PC-9 (cell line): ENCODE results near the gene PHACTR3. TPM values are rescaled to one million over a fixed set of nuclear protein-coding genes. Genes with fewer than 3 reads are reported as not detected.

Experiments
- BruUV-seq: library from RNA; stranded (reverse); fragments of 400-500 nt; replicated peaks from 2 replicates; lab custom pipeline; 2021; lab: Mats Ljungman, UMichigan
- CTCF ChIA-PET: fragments of 300-600 bp; sonication (Branson Sonifier 250); formaldehyde crosslinking; loops from one replicate; lab custom pipeline; 2022; ENCODE audit warnings: antibody characterized with exemption; lab: Charles Lee
- POLR2A ChIA-PET: fragments of 300-600 bp; sonication (Branson Sonifier 250); formaldehyde crosslinking; loops from one replicate; lab custom pipeline; 2022; ENCODE audit warnings: antibody characterized with exemption; ENCODE audit not compliant: unreplicated experiment; lab: Charles Lee
- DNase-seq, 2 experiments: peaks; one replicate each; pipeline versions ENCODE4 v3.0.0 to v3.0.0-alpha.2; 2015 to 2022; ENCODE audit warnings: mixed read lengths in 1 of 2
- H2AFZ ChIP-seq: fragments of 200-600 bp; sonication (generic); 2 replicates; pipeline ENCODE4 v1.8.1; 2017; ENCODE audit warnings: antibody characterized with exemption
- H3F3A ChIP-seq: fragments of 200-600 bp; sonication (generic); 2 replicates; pipeline ENCODE4 v1.8.1; 2017; ENCODE audit warnings: antibody characterized with exemption, mild to moderate bottlenecking, low read depth; ENCODE audit not compliant: insufficient read depth
- H3K27ac ChIP-seq: fragments of 200-600 bp; sonication (generic); 2 replicates; pipeline ENCODE4 v1.6.1; 2016; ENCODE audit warnings: mixed run types
- H3K27me3 ChIP-seq: fragments of 200-600 bp; sonication (generic); 2 replicates; pipeline ENCODE4 v1.6.1; 2016; ENCODE audit warnings: low read depth, mixed run types; ENCODE audit not compliant: insufficient read depth
- H3K36me3 ChIP-seq: fragments of 200-600 bp; sonication (generic); 2 replicates; pipeline ENCODE4 v1.6.1; 2016; ENCODE audit warnings: low read depth, mixed run types
- H3K4me1 ChIP-seq: fragments of 200-600 bp; sonication (generic); replicated peaks from 2 replicates; pipeline ENCODE4 v1.6.1; 2016; ENCODE audit warnings: mixed run types; ENCODE audit not compliant: insufficient read depth
- H3K4me2 ChIP-seq: fragments of 200-600 bp; sonication (generic); 2 replicates; pipeline ENCODE4 v1.6.1; 2017; ENCODE audit warnings: mixed run types
- H3K4me3 ChIP-seq: fragments of 200-600 bp; sonication (generic); 2 replicates; pipeline ENCODE4 v1.6.1; 2016; ENCODE audit warnings: mixed run types
- H3K79me2 ChIP-seq: fragments of 200-600 bp; sonication (generic); 2 replicates; pipeline ENCODE4 v1.6.1; 2017; ENCODE audit warnings: low read depth, mixed run types
- H3K9me2 ChIP-seq: fragments of 200-600 bp; sonication (generic); 2 replicates; pipeline ENCODE4 v1.8.1; 2017; ENCODE audit warnings: mild to moderate bottlenecking; ENCODE audit not compliant: insufficient read depth
- H3K9me3 ChIP-seq: fragments of 200-600 bp; sonication (generic); 2 replicates; pipeline ENCODE4 v1.8.1; 2016; ENCODE audit warnings: low read depth; ENCODE audit not compliant: insufficient read depth
- H4K20me1 ChIP-seq: fragments of 200-600 bp; sonication (generic); 2 replicates; pipeline ENCODE4 v1.8.1; 2017; ENCODE audit not compliant: insufficient read depth
- CTCF ChIP-seq: fragments of 200-600 bp; sonication (generic); conservative IDR thresholded peaks from 2 replicates; pipeline ENCODE4 v1.6.1; 2017; ENCODE audit warnings: mixed run types, antibody characterized with exemption, mild to moderate bottlenecking, moderate library complexity
- EZH2 ChIP-seq: fragments of 200-600 bp; sonication (generic); IDR thresholded peaks from 2 replicates; pipeline ENCODE4 v1.8.0; 2017; ENCODE audit warnings: antibody characterized with exemption, low read depth
- intact Hi-C: fragments of 100-400 bp; cut with micrococcal nuclease; formaldehyde crosslinking; loops from one replicate; pipeline ENCODE4 v1.10.0; 2022; ENCODE audit not compliant: unreplicated experiment
- total RNA-seq: library from RNA; stranded (reverse); gene quantifications from 2 replicates; pipeline ENCODE4 v1.2.3, GENCODE V29; 2021

The PHACTR3 gene
- total RNA-seq, 1 experiment from 2014 or later: 0.41 TPM

GRCh38 chr20:59664421-59664941 is 60.1 kb downstream of the PHACTR3 start:
- no peaks in the 10 kb centered on the region for H3K79me2 ChIP-seq
- no peaks in the 10 kb centered on the region for H3K9me2 ChIP-seq
- H3K4me1 ChIP-seq: no peaks in the 10 kb centered on the region
- H2AFZ ChIP-seq: no peak overlapping the region
- H3K27me3 ChIP-seq: peaks cover 98% of the 10 kb centered on the region
- intact Hi-C loops: no loop called here
- no TSS peak for BruUV-seq
- H3K36me3 ChIP-seq: no peaks in the 10 kb centered on the region
- ChIA-PET POLR2A (no interaction called here), CTCF (no interaction called here)
- no peak overlapping the region for H3K27ac ChIP-seq
- TF ChIP-seq CTCF (no peak), EZH2 (no peak)
- H3K4me2 ChIP-seq: no peak overlapping the region
- H4K20me1 ChIP-seq: 0 out of 2 replicates have a peak, but pooled peaks cover 1% of the 10 kb centered on the region
- no peak for DNase-seq
- H3K4me3 ChIP-seq: no peak overlapping the region
- no peaks in the 10 kb centered on the region for H3F3A ChIP-seq
- no peaks in the 10 kb centered on the region for H3K9me3 ChIP-seq

GRCh38 chr20:59665656-59666555 is 61.6 kb downstream of the PHACTR3 start:
- H3K79me2 ChIP-seq: no peaks in the 10 kb centered on the region
- peaks cover 96% of the 10 kb centered on the region for H3K27me3 ChIP-seq
- no peaks in the 10 kb centered on the region for H3K9me3 ChIP-seq
- no peaks in the 10 kb centered on the region for H3K4me1 ChIP-seq
- intact Hi-C loops: no loop called here
- H3K9me2 ChIP-seq: no peaks in the 10 kb centered on the region
- H3K4me3 ChIP-seq: no peak overlapping the region
- no peak overlapping the region for H2AFZ ChIP-seq
- no peak overlapping the region for H3K27ac ChIP-seq
- H3K36me3 ChIP-seq: no peaks in the 10 kb centered on the region
- no TSS peak for BruUV-seq
- TF ChIP-seq EZH2 (no peak), CTCF (no peak)
- DNase-seq: no peak
- no peak overlapping the region for H3K4me2 ChIP-seq
- POLR2A ChIA-PET: no interaction called here
- H4K20me1 ChIP-seq: 0 out of 2 replicates have a peak, but pooled peaks cover 3% of the 10 kb centered on the region
- no peaks in the 10 kb centered on the region for H3F3A ChIP-seq
- CTCF ChIA-PET: no interaction called here

- Histone ChIP-seq H2AFZ (no peak overlapping the region), H3F3A (no peaks in the 10 kb centered on the region), H3K9me2 (no peaks in the 10 kb centered on the region), H3K4me2 (no peak overlapping the region), H3K4me3 (no peak overlapping the region), H3K9me3 (no peaks in the 10 kb centered on the region), H3K79me2 (no peaks in the 10 kb centered on the region), H4K20me1 (0 out of 2 replicates have a peak, but pooled peaks cover 3% of the 10 kb centered on the region), H3K27me3 (peaks cover 96% of the 10 kb centered on the region), H3K27ac (no peak overlapping the region), H3K4me1 (no peaks in the 10 kb centered on the region), H3K36me3 (no peaks in the 10 kb centered on the region)
- no TSS peak for BruUV-seq
- intact Hi-C loops: no loop called here
- DNase-seq: no peak
- ChIA-PET CTCF (no interaction called here), POLR2A (no interaction called here)
- TF ChIP-seq EZH2 (no peak), CTCF (no peak)
Measured at GRCh38 chr20:59666586-59666985, 62.2 kb downstream of the PHACTR3 start.
